GM10248 (cell line): ENCODE measurements around the gene SETD2.

Experiments
- CTCF ChIA-PET: fragments of 300-600 bp; sonication (Branson Sonifier 250); formaldehyde crosslinking; extraction: SDS; loops from one replicate; lab custom pipeline; 2021; ENCODE audit warnings: antibody characterized with exemption; lab: Yijun Ruan, JAX
- POLR2A ChIA-PET: fragments of 350-650 bp; sonication (Branson Sonifier 250); formaldehyde crosslinking; extraction: SDS; loops from one replicate; lab custom pipeline; 2020; ENCODE audit warnings: antibody characterized with exemption; lab: Yijun Ruan, JAX
- DNase-seq: peaks from one replicate; pipeline ENCODE4 v3.0.0; 2012; ENCODE audit errors: extremely low spot score
- TF ChIP-seq, protein P1 (sequence below): IDR thresholded peaks from 2 replicates; pipeline ENCODE4 v1.5.1; 2012; ENCODE audit warnings: mild to moderate bottlenecking, low read depth; ENCODE audit errors: extremely low read depth, missing control alignments, control extremely low read depth

SETD2 gene

DNA sequence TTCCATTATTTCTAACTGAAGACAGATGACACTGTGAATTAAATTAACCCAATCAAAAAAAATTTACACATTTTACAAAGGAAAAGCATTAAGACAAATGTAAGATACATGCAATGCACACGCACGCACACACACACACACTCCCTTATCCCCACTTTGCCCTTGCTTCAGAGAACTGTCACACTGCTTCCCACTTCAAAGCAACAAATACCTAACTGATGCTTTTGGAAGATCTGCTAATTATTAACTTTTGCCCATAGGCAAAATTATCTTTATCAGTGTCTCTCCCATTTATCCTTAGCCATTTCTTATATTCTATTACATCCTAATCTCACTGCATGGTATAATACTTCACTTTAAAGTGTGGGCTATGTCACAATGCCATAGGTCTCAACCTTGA is 60.3 kb downstream of the SETD2 start:
- ChIA-PET CTCF (no interaction called here), POLR2A (no interaction called here)
- TF ChIP-seq, protein P1, sequence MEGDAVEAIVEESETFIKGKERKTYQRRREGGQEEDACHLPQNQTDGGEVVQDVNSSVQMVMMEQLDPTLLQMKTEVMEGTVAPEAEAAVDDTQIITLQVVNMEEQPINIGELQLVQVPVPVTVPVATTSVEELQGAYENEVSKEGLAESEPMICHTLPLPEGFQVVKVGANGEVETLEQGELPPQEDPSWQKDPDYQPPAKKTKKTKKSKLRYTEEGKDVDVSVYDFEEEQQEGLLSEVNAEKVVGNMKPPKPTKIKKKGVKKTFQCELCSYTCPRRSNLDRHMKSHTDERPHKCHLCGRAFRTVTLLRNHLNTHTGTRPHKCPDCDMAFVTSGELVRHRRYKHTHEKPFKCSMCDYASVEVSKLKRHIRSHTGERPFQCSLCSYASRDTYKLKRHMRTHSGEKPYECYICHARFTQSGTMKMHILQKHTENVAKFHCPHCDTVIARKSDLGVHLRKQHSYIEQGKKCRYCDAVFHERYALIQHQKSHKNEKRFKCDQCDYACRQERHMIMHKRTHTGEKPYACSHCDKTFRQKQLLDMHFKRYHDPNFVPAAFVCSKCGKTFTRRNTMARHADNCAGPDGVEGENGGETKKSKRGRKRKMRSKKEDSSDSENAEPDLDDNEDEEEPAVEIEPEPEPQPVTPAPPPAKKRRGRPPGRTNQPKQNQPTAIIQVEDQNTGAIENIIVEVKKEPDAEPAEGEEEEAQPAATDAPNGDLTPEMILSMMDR = no peak

DNA sequence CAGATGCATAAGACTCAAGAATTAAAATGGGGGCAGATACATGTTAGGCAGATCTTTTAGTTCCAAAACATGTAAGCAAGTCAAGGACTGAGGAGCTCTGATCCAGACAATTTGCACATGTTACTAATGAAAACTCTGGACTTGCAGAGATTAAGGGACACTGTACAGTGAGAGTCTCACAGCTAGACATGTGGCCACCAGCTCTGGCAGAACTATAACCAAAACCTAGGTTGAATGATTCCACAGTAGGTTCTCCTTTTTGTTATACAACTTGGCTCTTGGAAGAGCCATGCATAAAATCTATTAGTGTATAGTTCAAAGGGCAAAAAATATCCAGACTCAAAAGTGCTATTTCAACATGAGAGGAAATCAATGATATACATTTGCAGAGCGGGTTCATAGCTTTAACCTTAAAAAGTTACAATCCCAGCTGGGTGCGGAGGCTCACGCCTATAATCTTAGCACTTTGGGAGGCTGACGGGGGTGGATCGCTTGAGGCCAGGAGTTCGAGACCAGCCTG is 61.8 kb downstream of the SETD2 start:
- no peak for DNase-seq
- ChIA-PET POLR2A (no interaction called here), CTCF (no interaction called here)
- TF ChIP-seq, protein P1 = no peak

More for the DNA sequence above, 60.3 kb downstream of the SETD2 start:
- no peak for DNase-seq

DNA sequence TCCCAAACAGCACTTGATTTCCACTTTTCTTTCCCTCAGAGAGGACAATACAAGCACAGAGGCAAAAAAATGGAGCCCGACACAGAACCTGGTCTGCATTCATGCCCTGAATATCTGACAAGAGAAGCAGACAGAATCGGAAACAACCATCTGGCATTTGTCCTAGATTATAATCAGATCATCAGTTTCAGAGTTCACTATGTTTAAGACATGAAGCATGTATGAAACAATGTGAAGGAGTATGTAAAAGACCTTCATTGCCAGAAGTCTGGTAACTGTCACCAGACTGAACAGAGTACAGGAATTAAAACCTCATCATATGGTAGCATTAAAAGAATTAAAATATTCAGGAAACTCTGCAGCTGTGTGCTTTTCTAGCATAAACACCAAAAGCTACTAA is 65.0 kb downstream of the SETD2 start:
- ChIA-PET CTCF (no interaction called here), POLR2A (no interaction called here)
- DNase-seq = no peak
- TF ChIP-seq, protein P1 = no peak

DNA sequence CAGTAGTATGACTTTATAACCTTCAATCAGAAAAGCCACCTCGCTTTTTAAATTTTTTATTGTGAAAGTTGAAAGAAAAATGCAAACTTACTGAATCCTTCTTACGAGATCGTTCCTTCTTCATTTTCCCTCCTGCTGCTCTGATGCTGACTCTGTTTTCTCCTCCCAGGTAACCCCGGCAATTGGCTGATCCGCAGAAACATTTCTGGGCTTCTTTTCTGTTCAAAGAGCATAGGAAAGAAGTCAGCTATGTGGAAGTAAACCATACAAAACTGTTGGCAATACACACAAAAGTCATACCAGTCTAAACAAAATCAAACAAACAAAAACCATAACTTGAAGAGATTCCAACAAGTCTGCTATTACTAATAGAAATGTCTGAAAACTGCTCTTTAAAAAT is 66.0 kb downstream of the SETD2 start:
- CTCF ChIA-PET = interaction anchor here (2.1 to 2.6 kb wide), 2 partner anchors 16 to 24 kb away, joined by 5 to 6 read pairs; no protein-coding TSS in a partner anchor

DNA sequence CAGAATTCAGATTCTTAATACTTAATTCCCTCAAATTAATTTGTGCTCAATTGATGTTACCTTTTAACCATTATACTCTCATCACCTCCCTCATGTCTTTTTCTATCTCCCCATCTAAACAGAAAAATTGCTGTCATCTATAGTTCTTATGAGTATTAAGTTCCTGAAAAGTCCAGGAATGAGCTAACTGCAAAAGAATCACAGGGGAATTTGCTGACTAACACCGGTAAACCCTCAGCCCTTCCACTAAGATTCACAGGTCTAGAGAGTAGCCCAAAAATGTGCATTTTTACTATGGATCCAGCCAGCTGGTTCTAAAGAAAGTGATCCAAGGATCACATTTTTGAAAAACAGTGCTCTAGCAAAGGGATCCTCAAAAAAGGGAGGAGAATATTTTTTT is 67.0 kb downstream of the SETD2 start:
- ChIA-PET POLR2A (no interaction called here), CTCF (interaction anchor here (1.3 to 2.6 kb wide), 6 partner anchors 14 to 44 kb away, joined by 3 to 6 read pairs (median 4); no protein-coding TSS in a partner anchor)
- TF ChIP-seq, protein P1 = no peak
- DNase-seq = no peak

More for the DNA sequence above, 66.0 kb downstream of the SETD2 start:
- TF ChIP-seq, protein P1 = no peak
- POLR2A ChIA-PET = no interaction called here
- no peak for DNase-seq

DNA sequence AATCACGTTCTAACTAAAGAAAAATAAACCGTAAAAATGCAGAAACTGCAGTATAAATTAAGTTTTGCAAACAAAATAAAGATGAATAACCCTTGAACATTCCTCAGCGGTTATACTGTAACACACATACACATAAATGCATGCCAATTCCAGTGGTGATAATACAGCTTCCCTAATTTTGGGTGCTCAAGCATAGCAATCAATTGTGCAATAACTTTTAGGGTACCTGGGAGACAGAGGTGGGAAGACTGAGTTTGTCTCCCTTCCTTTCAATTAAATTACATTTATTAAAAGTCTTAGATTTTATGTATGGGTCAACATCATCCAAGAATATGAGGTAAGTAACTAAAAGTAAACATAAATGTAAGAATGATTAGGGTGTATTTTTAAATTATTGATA is 71.8 kb downstream of the SETD2 start:
- no peak for DNase-seq
- ChIA-PET CTCF (no interaction called here), POLR2A (no interaction called here)
- TF ChIP-seq, protein P1 = no peak

DNA sequence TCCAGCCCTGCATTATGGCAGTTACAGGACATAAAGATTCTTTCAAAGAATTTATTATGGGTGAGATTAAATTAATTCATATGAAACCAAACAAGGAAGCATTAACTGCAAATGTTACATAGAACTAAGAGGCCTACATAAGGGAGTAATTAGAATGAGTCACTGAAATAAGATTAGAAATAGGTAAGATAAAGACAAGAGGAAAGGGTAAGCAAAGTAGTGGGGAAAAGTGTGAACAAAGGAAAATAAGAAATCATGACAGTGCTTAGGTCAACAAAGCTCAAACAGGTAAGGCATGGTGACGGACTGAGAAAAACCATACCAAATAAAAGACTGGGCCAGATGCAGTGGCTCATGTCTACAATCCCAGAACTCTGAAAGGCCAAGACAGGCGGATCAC is 74.3 kb downstream of the SETD2 start:
- TF ChIP-seq, protein P1 = no peak
- ChIA-PET CTCF (no interaction called here), POLR2A (no interaction called here)
- no peak for DNase-seq
